HEK293 (cell line): ENCODE data around the gene SLC35B1.

ENCODE experiments used
- YY1 ChIP-seq: fragments of 450-650 bp; formaldehyde crosslinking; IDR thresholded peaks from 2 replicates; pipeline ENCODE4 v1.5.1; 2018; ENCODE audit warnings: missing biosample characterization, missing genetic modification characterization
- ZNF184 ChIP-seq: fragments of 450-650 bp; IDR thresholded peaks from 2 replicates; pipeline ENCODE4 v1.5.1; 2018; ENCODE audit warnings: missing biosample characterization, mild to moderate bottlenecking, missing genetic modification characterization
- ZNF518A ChIP-seq: fragments of 450-650 bp; formaldehyde crosslinking; conservative IDR thresholded peaks from 2 replicates; pipeline ENCODE4 v1.5.1; 2016; ENCODE audit warnings: low read depth, missing biosample characterization, missing genetic modification characterization
- ZNF747 ChIP-seq: fragments of 450-650 bp; formaldehyde crosslinking; IDR thresholded peaks from 2 replicates; pipeline ENCODE4 v1.5.1; 2016; ENCODE audit warnings: missing biosample characterization, missing genetic modification characterization

GRCh38 chr17:49716668-49717364, 9.1 kb upstream of the SLC35B1 start:
- TF ChIP-seq ZNF184 (tag by site-specific recombination) (no peak), YY1 (tag by site-specific recombination) (no peak), ZNF518A (tag by site-specific recombination) (no peak), ZNF747 (tag by site-specific recombination) (no peak)
